NOMO-1 treated with dmso at 0.1 percent for 144 hours (cell line): ENCODE results near the gene SUN3.

Source experiments
- DNase-seq: peaks from one replicate; lab custom pipeline; 2025; ENCODE audit not compliant: unreplicated experiment; lab: John Stamatoyannopoulos, UW

Gene SUN3

GRCh38 chr7:47979145-47979831, 49.6 kb downstream of the SUN3 start, which contains the start of gene HUS1:
HUS1 (minus strand) TSS chr7:47979615; CDS start chr7:47979519, 96 bp downstream.
- peak; percentile 91 for DNase-seq

- no peak for DNase-seq
Measured at GRCh38 chr7:47978790-47979144, 50.1 kb downstream of the SUN3 start.

- DNase-seq, result no peak
Measured at GRCh38 chr7:47973739-47974138, 55.2 kb downstream of the SUN3 start.

- no peak for DNase-seq
Measured at GRCh38 chr7:47970761-47971160, 58.1 kb downstream of the SUN3 start.

- no peak for DNase-seq
Measured at GRCh38 chr7:47968847-47969774, 59.8 kb downstream of the SUN3 start.

GRCh38 chr7:47967708-47968107, 61.2 kb downstream of the SUN3 start:
- DNase-seq, result no peak

- no peak for DNase-seq
Measured at GRCh38 chr7:47967123-47967522, 61.8 kb downstream of the SUN3 start.

GRCh38 chr7:47965456-47965855, 63.5 kb downstream of the SUN3 start:
- no peak for DNase-seq

GRCh38 chr7:47962262-47962661, 66.6 kb downstream of the SUN3 start:
- no peak for DNase-seq

- DNase-seq, result peak; percentile 20
Measured at GRCh38 chr7:47957156-47957555, 71.8 kb downstream of the SUN3 start.

GRCh38 chr7:47956220-47956619, 72.7 kb downstream of the SUN3 start:
- no peak for DNase-seq

GRCh38 chr7:47954231-47954911, 74.5 kb downstream of the SUN3 start:
- no peak for DNase-seq

GRCh38 chr7:47953822-47954221, 75.1 kb downstream of the SUN3 start:
- no peak for DNase-seq

GRCh38 chr7:47952224-47952623, 76.7 kb downstream of the SUN3 start:
- DNase-seq, result no peak

GRCh38 chr7:47951374-47951773, 77.5 kb downstream of the SUN3 start:
- no peak for DNase-seq

- DNase-seq, result no peak
Measured at GRCh38 chr7:47950714-47951113, 78.2 kb downstream of the SUN3 start.

GRCh38 chr7:47949703-47950102, 79.2 kb downstream of the SUN3 start:
- no peak for DNase-seq

- DNase-seq, result no peak
Measured at GRCh38 chr7:47948141-47948790, 80.6 kb downstream of the SUN3 start, which contains the start of gene PKD1L1. PKD1L1 (minus strand) TSS chr7:47948466; CDS start chr7:47948440, 26 bp downstream.

- DNase-seq, result no peak
Measured at GRCh38 chr7:47947355-47947749, 81.6 kb downstream of the SUN3 start.

- DNase-seq, result no peak
Measured at GRCh38 chr7:47946581-47947354, 82.1 kb downstream of the SUN3 start.
